ENCODE measurements around the gene GPR107.

GPR107 gene

DNA sequence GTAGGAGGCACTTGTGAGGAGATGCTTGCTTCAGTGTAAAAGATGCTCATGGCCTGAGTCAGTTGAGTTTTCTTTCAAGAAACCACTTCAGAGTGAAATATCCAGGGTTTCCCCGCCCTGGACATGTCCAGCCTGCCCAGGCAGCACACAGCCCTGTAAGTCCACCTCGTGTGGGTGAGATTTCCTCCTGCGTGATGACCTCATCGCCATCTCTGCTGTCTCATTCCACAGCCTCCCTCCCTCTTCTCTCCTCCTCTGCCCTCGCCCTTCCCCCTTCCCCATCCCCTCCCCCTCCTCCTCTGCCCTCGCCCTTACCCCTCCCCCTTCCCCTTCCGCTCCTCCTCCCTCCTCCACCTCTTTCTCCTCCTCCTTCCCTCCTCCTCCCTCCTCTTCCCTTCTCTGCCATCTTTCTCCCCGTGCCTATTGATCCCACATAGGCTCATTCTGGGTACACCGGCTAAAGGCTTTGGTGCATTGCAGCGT, 84.5 kb downstream of the GPR107 start:
- H2AFZ ChIP-seq (ENCODE audit: low read length, unreplicated experiment) = peak overlapping the region; percentile 6
- H3K79me2 ChIP-seq (ENCODE audit: control insufficient read depth, insufficient read depth, low read length, unreplicated experiment) = no peaks in the 10 kb centered on the region
- peak overlapping the region; percentile 45 for H3K4me3 ChIP-seq (ENCODE audit: low read depth, low read length)
- H3K27ac ChIP-seq (ENCODE audit: low read depth, low read length) = peak overlapping the region; percentile 83
- no peaks in the 10 kb centered on the region for H3K27me3 ChIP-seq (ENCODE audit: insufficient read depth, low read length)
- H3K4me1 ChIP-seq (ENCODE audit: control insufficient read depth, insufficient read depth, low read length, unreplicated experiment) = peaks cover 29% of the 10 kb centered on the region
- H3K36me3 ChIP-seq (ENCODE audit: insufficient read depth, low read length) = 0 out of 2 replicates have a peak, but pooled peaks cover 7% of the 10 kb centered on the region

DNA sequence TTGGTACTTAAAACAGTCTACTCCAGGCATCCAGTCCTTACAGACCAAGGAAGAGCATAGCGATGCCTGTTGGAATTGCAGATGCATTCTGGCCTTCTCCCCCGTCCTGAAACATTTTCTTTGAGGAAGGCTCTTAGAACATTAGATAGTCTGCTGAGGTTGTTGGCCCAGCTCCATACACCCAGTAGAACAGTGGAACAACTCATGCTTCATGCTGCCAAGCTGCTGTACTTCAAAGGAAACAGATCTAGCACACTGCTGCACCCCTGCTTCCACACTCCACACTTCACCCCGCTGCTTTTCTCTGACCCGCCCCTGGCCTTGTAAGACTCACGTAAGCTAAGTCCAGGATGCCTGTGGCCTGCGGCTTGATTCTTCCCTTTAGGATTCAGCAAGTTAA, 85.1 kb downstream of the GPR107 start:
- H3K27ac ChIP-seq (ENCODE audit: low read depth, low read length) = peak overlapping the region; percentile 83

GRCh38 chr9:130139251-130139650, 85.5 kb downstream of the GPR107 start:
- no peak overlapping the region for H2AFZ ChIP-seq (ENCODE audit: low read length, unreplicated experiment)
- H3K4me3 ChIP-seq (ENCODE audit: low read depth, low read length) = no peak overlapping the region
- H3K36me3 ChIP-seq (ENCODE audit: insufficient read depth, low read length) = 0 out of 2 replicates have a peak, but pooled peaks cover 7% of the 10 kb centered on the region
- peak overlapping the region; percentile 83 for H3K27ac ChIP-seq (ENCODE audit: low read depth, low read length)
- peaks cover 38% of the 10 kb centered on the region for H3K4me1 ChIP-seq (ENCODE audit: control insufficient read depth, insufficient read depth, low read length, unreplicated experiment)
- H3K79me2 ChIP-seq (ENCODE audit: control insufficient read depth, insufficient read depth, low read length, unreplicated experiment) = no peaks in the 10 kb centered on the region
- H3K27me3 ChIP-seq (ENCODE audit: insufficient read depth, low read length) = no peaks in the 10 kb centered on the region

More for the DNA sequence above, 85.1 kb downstream of the GPR107 start:
- Histone ChIP-seq H3K4me1 (ENCODE audit: control insufficient read depth, insufficient read depth, low read length, unreplicated experiment) (peaks cover 34% of the 10 kb centered on the region), H2AFZ (ENCODE audit: low read length, unreplicated experiment) (peak overlapping the region; percentile 6), H3K79me2 (ENCODE audit: control insufficient read depth, insufficient read depth, low read length, unreplicated experiment) (no peaks in the 10 kb centered on the region), H3K36me3 (ENCODE audit: insufficient read depth, low read length) (0 out of 2 replicates have a peak, but pooled peaks cover 7% of the 10 kb centered on the region), H3K27me3 (ENCODE audit: insufficient read depth, low read length) (no peaks in the 10 kb centered on the region), H3K4me3 (ENCODE audit: low read depth, low read length) (peak overlapping the region; percentile 45)

- peaks cover 41% of the 10 kb centered on the region for H3K4me1 ChIP-seq (ENCODE audit: control insufficient read depth, insufficient read depth, low read length, unreplicated experiment)
- no peak overlapping the region for H3K27ac ChIP-seq (ENCODE audit: low read depth, low read length)
- no peaks in the 10 kb centered on the region for H3K27me3 ChIP-seq (ENCODE audit: insufficient read depth, low read length)
- H3K36me3 ChIP-seq (ENCODE audit: insufficient read depth, low read length) = no peaks in the 10 kb centered on the region
- no peak overlapping the region for H2AFZ ChIP-seq (ENCODE audit: low read length, unreplicated experiment)
- no peaks in the 10 kb centered on the region for H3K79me2 ChIP-seq (ENCODE audit: control insufficient read depth, insufficient read depth, low read length, unreplicated experiment)
- no peak overlapping the region for H3K4me3 ChIP-seq (ENCODE audit: low read depth, low read length)
These were observed 87.0 kb downstream of the GPR107 start for GRCh38 chr9:130140706-130141105.

- Histone ChIP-seq H3K36me3 (ENCODE audit: insufficient read depth, low read length) (no peaks in the 10 kb centered on the region), H3K27me3 (ENCODE audit: insufficient read depth, low read length) (no peaks in the 10 kb centered on the region)
These were observed 88.3 kb downstream of the GPR107 start for GRCh38 chr9:130142056-130142455.

DNA sequence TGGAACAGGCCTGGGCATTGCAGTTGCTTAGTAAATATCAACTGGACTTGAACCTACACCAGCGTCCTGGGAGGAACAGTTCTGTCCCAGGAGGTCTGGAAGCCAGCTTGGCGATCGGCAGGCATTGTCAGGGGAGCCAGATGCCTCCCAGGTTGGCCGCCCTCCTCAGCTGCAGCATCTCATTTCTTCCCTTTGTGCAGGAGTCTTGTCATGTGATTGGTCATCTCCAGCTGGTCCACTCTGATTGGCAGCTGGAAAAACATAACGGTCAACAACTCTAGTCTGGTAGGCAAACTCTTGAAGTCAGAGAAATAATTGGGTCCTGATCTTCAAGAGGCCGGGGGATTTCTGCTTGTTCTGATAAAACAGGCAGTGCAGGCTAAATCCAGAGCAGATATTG, 88.9 kb downstream of the GPR107 start:
- no peak overlapping the region for H3K27ac ChIP-seq (ENCODE audit: low read depth, low read length)
- no peaks in the 10 kb centered on the region for H3K36me3 ChIP-seq (ENCODE audit: insufficient read depth, low read length)
- no peak overlapping the region for H2AFZ ChIP-seq (ENCODE audit: low read length, unreplicated experiment)
- H3K27me3 ChIP-seq (ENCODE audit: insufficient read depth, low read length) = no peaks in the 10 kb centered on the region
- H3K79me2 ChIP-seq (ENCODE audit: control insufficient read depth, insufficient read depth, low read length, unreplicated experiment) = no peaks in the 10 kb centered on the region
- H3K4me1 ChIP-seq (ENCODE audit: control insufficient read depth, insufficient read depth, low read length, unreplicated experiment) = peaks cover 33% of the 10 kb centered on the region
- H3K4me3 ChIP-seq (ENCODE audit: low read depth, low read length) = no peak overlapping the region

More at GRCh38 chr9:130142056-130142455, 88.3 kb downstream of the GPR107 start:
- no peaks in the 10 kb centered on the region for H3K79me2 ChIP-seq (ENCODE audit: control insufficient read depth, insufficient read depth, low read length, unreplicated experiment)
- peaks cover 39% of the 10 kb centered on the region for H3K4me1 ChIP-seq (ENCODE audit: control insufficient read depth, insufficient read depth, low read length, unreplicated experiment)
- H3K27ac ChIP-seq (ENCODE audit: low read depth, low read length) = no peak overlapping the region
- no peak overlapping the region for H2AFZ ChIP-seq (ENCODE audit: low read length, unreplicated experiment)
- H3K4me3 ChIP-seq (ENCODE audit: low read depth, low read length) = no peak overlapping the region

- H3K27me3 ChIP-seq (ENCODE audit: insufficient read depth, low read length) = no peaks in the 10 kb centered on the region
- H3K4me3 ChIP-seq (ENCODE audit: low read depth, low read length) = 0 out of 2 replicates have a peak overlapping the region, but pooled peaks have one; percentile 29
- no peak overlapping the region for H3K27ac ChIP-seq (ENCODE audit: low read depth, low read length)
- H3K79me2 ChIP-seq (ENCODE audit: control insufficient read depth, insufficient read depth, low read length, unreplicated experiment) = no peaks in the 10 kb centered on the region
- H3K4me1 ChIP-seq (ENCODE audit: control insufficient read depth, insufficient read depth, low read length, unreplicated experiment) = peaks cover 27% of the 10 kb centered on the region
- no peak overlapping the region for H2AFZ ChIP-seq (ENCODE audit: low read length, unreplicated experiment)
- no peaks in the 10 kb centered on the region for H3K36me3 ChIP-seq (ENCODE audit: insufficient read depth, low read length)
These were observed 89.7 kb downstream of the GPR107 start for GRCh38 chr9:130143279-130143893.

- peaks cover 21% of the 10 kb centered on the region for H3K4me1 ChIP-seq (ENCODE audit: control insufficient read depth, insufficient read depth, low read length, unreplicated experiment)
- H2AFZ ChIP-seq (ENCODE audit: low read length, unreplicated experiment) = peak overlapping the region; percentile 22
- H3K27ac ChIP-seq (ENCODE audit: low read depth, low read length) = no peak overlapping the region
- H3K79me2 ChIP-seq (ENCODE audit: control insufficient read depth, insufficient read depth, low read length, unreplicated experiment) = no peaks in the 10 kb centered on the region
- H3K36me3 ChIP-seq (ENCODE audit: insufficient read depth, low read length) = no peaks in the 10 kb centered on the region
- peak overlapping the region; percentile 29; the same call in 1 of the 2 replicates for H3K4me3 ChIP-seq (ENCODE audit: low read depth, low read length)
- no peaks in the 10 kb centered on the region for H3K27me3 ChIP-seq (ENCODE audit: insufficient read depth, low read length)
These were observed 90.3 kb downstream of the GPR107 start for GRCh38 chr9:130143958-130144366.

GRCh38 chr9:130144703-130145102, 91.0 kb downstream of the GPR107 start:
- Histone ChIP-seq H2AFZ (ENCODE audit: low read length, unreplicated experiment) (no peak overlapping the region), H3K4me3 (ENCODE audit: low read depth, low read length) (no peak overlapping the region), H3K27ac (ENCODE audit: low read depth, low read length) (no peak overlapping the region), H3K79me2 (ENCODE audit: control insufficient read depth, insufficient read depth, low read length, unreplicated experiment) (no peaks in the 10 kb centered on the region), H3K27me3 (ENCODE audit: insufficient read depth, low read length) (no peaks in the 10 kb centered on the region), H3K4me1 (ENCODE audit: control insufficient read depth, insufficient read depth, low read length, unreplicated experiment) (peaks cover 14% of the 10 kb centered on the region), H3K36me3 (ENCODE audit: insufficient read depth, low read length) (no peaks in the 10 kb centered on the region)

DNA sequence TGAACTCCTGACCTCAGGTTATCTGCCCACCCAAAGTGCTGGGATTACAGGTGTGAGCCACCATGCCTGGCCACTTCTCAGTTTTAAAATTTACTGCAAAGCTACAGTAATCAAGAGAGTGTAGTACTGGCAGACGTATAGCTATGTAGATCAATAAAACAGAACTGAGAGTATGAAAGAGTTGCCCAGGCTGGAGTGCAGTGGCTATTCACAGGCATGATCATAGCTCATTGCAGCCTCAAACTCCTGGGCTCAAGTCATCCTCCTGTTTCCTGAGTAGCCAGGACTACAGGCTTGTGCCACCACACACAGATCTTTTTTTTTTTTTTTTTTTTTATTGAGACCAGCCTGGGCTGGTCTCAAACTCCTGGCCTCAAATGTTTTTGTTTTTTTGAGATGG, 92.0 kb downstream of the GPR107 start:
- Histone ChIP-seq H3K27me3 (ENCODE audit: insufficient read depth, low read length) (no peaks in the 10 kb centered on the region), H2AFZ (ENCODE audit: low read length, unreplicated experiment) (no peak overlapping the region), H3K27ac (ENCODE audit: low read depth, low read length) (no peak overlapping the region), H3K4me3 (ENCODE audit: low read depth, low read length) (no peak overlapping the region), H3K36me3 (ENCODE audit: insufficient read depth, low read length) (no peaks in the 10 kb centered on the region), H3K4me1 (ENCODE audit: control insufficient read depth, insufficient read depth, low read length, unreplicated experiment) (peaks cover 13% of the 10 kb centered on the region), H3K79me2 (ENCODE audit: control insufficient read depth, insufficient read depth, low read length, unreplicated experiment) (no peaks in the 10 kb centered on the region)

- no peak overlapping the region for H3K27ac ChIP-seq (ENCODE audit: low read depth, low read length)
- no peak overlapping the region for H3K4me3 ChIP-seq (ENCODE audit: low read depth, low read length)
- no peaks in the 10 kb centered on the region for H3K27me3 ChIP-seq (ENCODE audit: insufficient read depth, low read length)
- H3K79me2 ChIP-seq (ENCODE audit: control insufficient read depth, insufficient read depth, low read length, unreplicated experiment) = no peaks in the 10 kb centered on the region
- no peaks in the 10 kb centered on the region for H3K36me3 ChIP-seq (ENCODE audit: insufficient read depth, low read length)
- H2AFZ ChIP-seq (ENCODE audit: low read length, unreplicated experiment) = no peak overlapping the region
- peaks cover 19% of the 10 kb centered on the region for H3K4me1 ChIP-seq (ENCODE audit: control insufficient read depth, insufficient read depth, low read length, unreplicated experiment)
These were observed 93.5 kb downstream of the GPR107 start for GRCh38 chr9:130147198-130147597.
